T-helper 1 cell treated with Interleukin-12 subunit alpha and Interleukin-12 subunit beta and Interleukin-4 antibody, amounts not matched to agents 30 μg/mL and 1 μg/mL, for 36 hours (primary cell): ENCODE measurements around the gene JAKMIP1.

Source experiments
- H3K27ac Mint-ChIP-seq: one replicate; pipeline ENCODE4 v1.8.0; 2021; ENCODE audit warnings: mild to moderate bottlenecking, mixed read lengths
- H3K27me3 Mint-ChIP-seq: one replicate; pipeline ENCODE4 v1.8.0; 2021; ENCODE audit warnings: low read depth, mixed read lengths
- H3K36me3 Mint-ChIP-seq: one replicate; pipeline ENCODE4 v1.8.0; 2021; ENCODE audit warnings: low read depth, mixed read lengths
- H3K4me1 Mint-ChIP-seq: one replicate; pipeline ENCODE4 v1.8.0; 2021; ENCODE audit warnings: low read depth, mixed read lengths
- H3K4me3 Mint-ChIP-seq: one replicate; pipeline ENCODE4 v1.8.0; 2021; ENCODE audit warnings: mild to moderate bottlenecking, moderate library complexity, mixed read lengths
- H3K9me3 Mint-ChIP-seq: one replicate; pipeline ENCODE4 v1.8.0; 2021; ENCODE audit warnings: mixed read lengths

The JAKMIP1 gene

DNA sequence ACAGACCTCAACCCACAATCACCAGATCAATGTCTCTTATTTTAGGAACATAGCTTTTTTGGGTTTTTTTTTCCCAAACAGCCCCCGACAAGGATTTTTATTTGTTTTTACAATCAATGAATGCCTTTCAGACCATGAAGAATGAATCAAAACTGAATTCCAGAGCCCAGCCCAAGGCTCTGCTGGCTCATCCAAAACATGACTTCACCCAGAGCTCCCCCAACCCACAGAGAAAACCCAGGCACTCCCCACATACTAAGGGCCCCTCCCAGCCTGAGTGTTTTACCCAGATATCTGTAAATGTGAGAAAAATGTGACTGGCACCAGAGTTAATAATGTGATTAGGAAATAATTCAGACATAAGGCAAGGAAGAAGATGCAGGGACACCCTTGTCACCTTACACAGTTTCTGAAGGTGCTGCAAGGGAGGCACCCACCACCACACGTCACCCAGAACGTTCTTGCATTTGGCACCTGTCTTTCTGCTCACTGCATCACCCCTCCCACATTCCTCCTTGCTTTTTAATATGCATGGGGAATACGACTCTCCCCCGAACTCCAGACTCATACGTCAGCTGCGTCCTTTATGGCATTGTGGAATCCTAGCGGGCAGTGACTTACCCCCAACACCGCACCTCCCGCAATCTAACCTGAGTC lies 134.3 kb downstream of the JAKMIP1 start:
- Mint-ChIP-seq H3K27ac (no peak overlapping the region), H3K36me3 (peaks cover 31% of the 10 kb centered on the region), H3K27me3 (no peaks in the 10 kb centered on the region), H3K4me3 (no peak overlapping the region), H3K9me3 (peaks cover 4% of the 10 kb centered on the region), H3K4me1 (no peaks in the 10 kb centered on the region)

DNA sequence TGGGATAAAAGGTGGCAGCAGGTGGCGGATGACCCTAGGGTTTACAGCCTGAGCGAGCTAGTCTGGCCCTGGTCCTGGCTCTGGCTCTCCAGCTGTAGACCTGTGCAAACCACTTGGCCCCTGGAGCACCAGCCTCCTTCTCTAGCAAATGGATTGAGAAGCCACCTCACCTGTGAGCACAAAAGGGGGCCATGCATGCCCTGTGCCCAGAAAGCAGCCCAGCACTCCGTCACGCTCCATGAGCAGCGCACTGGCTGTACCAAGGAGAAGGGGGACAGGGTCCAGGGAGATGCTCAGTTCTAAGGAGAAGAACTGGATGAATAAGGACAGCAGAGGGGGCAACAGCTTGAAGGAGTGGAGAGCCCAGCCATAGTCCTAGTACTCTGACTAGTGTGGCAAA lies 135.2 kb downstream of the JAKMIP1 start:
- peaks cover 39% of the 10 kb centered on the region for H3K36me3 Mint-ChIP-seq
- no peaks in the 10 kb centered on the region for H3K27me3 Mint-ChIP-seq
- no peak overlapping the region for H3K4me3 Mint-ChIP-seq
- no peak overlapping the region for H3K27ac Mint-ChIP-seq
- H3K9me3 Mint-ChIP-seq = peaks cover 10% of the 10 kb centered on the region
- H3K4me1 Mint-ChIP-seq = no peaks in the 10 kb centered on the region

DNA sequence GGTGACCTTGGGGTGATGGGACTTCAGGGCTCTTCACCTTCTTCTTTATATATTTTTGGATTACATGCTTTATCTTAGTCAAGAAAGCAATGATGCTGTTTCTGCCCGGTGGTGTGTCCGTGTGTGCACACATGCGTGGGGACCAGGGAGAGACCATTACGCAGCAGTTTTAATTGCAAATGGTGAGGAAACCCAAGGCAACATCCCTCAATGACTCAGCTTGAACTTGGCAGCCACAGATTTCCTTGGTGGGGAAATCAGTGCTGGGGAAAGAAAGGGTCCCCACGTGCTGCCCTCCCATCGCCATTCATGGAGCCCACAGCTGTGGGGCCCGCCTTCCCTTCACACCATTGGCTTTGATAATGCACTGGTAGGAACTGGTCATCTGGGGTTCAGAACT lies 136.0 kb downstream of the JAKMIP1 start:
- Mint-ChIP-seq H3K27ac (no peak overlapping the region), H3K9me3 (peaks cover 14% of the 10 kb centered on the region), H3K4me3 (no peak overlapping the region), H3K4me1 (no peaks in the 10 kb centered on the region), H3K27me3 (no peaks in the 10 kb centered on the region), H3K36me3 (peaks cover 46% of the 10 kb centered on the region)

DNA sequence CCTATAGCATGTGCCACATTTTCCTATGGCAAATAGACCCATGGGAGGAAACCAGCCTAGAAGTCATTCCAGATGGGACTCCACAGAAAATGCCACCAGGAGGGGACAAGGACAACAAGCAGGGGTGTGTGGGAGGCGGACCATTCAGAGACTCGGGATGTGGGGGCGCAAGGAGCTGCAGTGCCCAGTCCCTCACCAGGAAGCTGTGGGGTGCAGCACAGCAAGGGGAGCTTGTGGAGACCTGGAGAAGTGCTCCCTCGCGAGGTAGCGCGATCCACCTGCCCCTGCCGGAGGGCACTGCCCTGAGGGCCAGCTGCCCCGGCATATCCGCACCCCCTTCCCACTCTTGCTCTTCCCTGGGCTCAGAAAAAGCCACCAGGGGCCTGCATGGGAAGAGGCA lies 136.7 kb downstream of the JAKMIP1 start:
- Mint-ChIP-seq H3K9me3 (peaks cover 21% of the 10 kb centered on the region), H3K36me3 (peaks cover 51% of the 10 kb centered on the region), H3K4me1 (no peaks in the 10 kb centered on the region), H3K4me3 (no peak overlapping the region), H3K27ac (no peak overlapping the region), H3K27me3 (no peaks in the 10 kb centered on the region)

DNA sequence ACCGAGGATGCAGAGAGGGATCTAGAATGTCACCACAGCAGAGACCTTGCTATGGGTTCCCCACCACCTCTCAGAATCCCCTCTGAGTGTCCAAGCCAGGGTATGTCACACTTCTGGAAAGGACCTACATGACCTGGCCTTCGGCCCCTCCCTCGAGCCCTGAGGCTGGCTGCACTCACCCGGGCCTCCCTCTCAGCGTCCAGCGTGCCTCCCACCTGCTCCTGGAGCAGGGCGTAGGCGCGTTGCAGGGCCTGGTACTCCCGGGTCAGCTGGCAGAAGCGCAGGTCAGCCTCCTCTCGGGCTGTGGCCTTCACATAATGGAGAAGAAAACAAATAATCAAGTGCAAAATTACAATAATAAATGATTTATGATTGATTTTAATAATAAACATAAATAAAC lies 138.2 kb downstream of the JAKMIP1 start:
- Mint-ChIP-seq H3K9me3 (peaks cover 27% of the 10 kb centered on the region), H3K27ac (no peak overlapping the region), H3K4me1 (no peaks in the 10 kb centered on the region), H3K27me3 (no peaks in the 10 kb centered on the region), H3K4me3 (no peak overlapping the region), H3K36me3 (peaks cover 60% of the 10 kb centered on the region)

DNA sequence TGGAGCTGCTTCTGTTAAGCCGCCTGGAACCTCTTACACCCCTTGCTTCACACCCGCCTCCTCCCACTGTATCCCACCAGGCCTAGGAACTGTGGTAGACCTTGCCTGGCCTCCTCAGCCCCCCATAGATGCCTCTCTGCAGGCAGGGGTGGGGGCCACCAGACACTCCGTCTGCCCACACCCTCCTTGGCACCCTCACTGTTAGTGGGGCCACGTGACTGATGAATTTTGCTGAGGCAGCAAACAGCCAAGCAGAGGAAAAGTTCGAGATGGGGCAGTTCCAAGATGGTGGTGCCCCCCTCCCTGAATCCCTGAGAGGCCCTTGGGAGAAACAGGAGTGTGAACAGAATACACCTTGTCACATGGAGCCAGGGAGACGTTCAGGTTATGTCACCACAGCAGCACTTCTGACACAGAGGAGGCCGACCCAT lies 141.0 kb downstream of the JAKMIP1 start:
- Mint-ChIP-seq H3K4me1 (no peaks in the 10 kb centered on the region), H3K9me3 (peaks cover 27% of the 10 kb centered on the region), H3K4me3 (no peak overlapping the region), H3K27me3 (no peaks in the 10 kb centered on the region), H3K36me3 (peaks cover 58% of the 10 kb centered on the region), H3K27ac (no peak overlapping the region)

DNA sequence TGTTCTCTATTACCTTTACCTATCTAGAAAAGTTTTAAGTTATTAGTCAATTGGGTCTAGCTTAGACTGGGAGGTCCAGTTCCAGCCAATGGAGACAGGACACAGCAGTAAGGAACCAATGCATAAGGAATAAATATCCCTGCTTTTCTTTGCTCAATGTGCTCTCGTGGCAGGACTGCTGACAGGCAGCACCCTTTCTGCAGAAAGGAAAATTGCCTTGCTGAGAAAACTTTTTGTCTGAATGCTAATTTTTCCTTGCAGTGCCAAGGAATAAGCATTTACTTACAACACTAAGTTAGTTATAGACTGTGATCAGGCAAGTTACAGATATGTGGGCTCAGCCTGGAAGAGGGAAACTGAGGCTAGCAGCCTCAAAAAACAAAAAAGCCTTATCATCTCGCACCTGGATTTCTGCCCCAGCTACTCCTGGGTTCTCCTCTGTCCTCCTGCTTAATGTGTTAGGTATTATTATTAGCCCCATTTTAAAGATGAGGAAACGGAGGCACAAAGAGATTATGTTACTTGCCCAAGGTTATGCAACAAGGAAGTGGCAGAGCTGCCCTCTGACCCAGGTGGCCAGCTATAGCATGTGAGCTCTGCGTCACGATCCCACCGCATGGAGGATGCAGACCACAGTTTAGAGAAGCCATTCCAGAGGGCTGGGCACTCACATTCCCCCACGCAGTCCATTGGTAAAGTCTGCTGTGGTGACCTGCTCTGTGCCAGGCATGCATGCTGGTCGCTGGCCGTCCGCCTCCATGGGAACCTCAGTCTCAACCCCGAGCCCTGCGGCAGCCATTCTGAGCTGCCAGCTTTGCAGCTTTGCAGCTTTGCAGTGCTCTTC lies 141.6 kb downstream of the JAKMIP1 start:
- Mint-ChIP-seq H3K9me3 (peaks cover 27% of the 10 kb centered on the region), H3K4me1 (no peaks in the 10 kb centered on the region), H3K27ac (no peak overlapping the region), H3K36me3 (peaks cover 61% of the 10 kb centered on the region), H3K4me3 (no peak overlapping the region), H3K27me3 (no peaks in the 10 kb centered on the region)

DNA sequence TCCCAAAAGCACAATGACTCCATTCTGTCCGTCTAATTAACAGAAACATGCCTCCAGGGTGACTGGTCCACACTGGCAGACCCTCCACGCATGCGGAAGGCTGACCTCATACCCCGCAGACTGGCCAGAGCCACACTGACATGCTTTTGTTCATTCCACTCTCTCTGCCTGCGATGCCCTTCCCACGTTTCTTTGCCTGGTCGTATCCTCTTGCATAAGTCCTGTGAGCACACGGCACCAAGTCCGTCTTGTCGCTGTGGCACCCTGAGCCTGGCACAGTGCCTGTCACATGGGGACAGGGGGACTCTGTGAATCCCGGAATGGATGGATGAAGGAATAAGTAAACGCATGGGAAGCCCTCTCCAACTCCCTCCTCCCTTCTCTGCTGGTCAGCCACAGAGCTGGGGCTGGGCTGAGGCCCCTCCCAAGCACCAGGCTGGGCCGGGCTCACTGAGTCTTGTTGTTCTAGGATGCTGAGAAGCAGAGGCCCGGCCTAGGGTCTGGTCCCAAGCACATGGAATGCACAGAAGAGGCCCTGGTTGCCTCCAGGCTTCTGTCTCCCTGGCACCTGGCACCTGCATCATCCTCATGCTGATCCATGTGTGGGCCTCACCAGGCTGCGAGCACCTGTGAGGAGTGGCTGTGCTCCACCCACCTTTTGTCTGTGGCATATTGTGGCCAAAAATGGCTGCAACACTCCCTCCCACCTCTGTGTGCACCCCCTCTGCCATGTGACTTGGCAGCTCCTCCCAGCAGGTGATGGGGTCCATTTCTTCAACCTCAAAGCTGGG lies 143.2 kb downstream of the JAKMIP1 start:
- peaks cover 27% of the 10 kb centered on the region for H3K9me3 Mint-ChIP-seq
- no peaks in the 10 kb centered on the region for H3K27me3 Mint-ChIP-seq
- H3K36me3 Mint-ChIP-seq = peaks cover 63% of the 10 kb centered on the region
- no peak overlapping the region for H3K4me3 Mint-ChIP-seq
- H3K27ac Mint-ChIP-seq = no peak overlapping the region
- no peaks in the 10 kb centered on the region for H3K4me1 Mint-ChIP-seq

DNA sequence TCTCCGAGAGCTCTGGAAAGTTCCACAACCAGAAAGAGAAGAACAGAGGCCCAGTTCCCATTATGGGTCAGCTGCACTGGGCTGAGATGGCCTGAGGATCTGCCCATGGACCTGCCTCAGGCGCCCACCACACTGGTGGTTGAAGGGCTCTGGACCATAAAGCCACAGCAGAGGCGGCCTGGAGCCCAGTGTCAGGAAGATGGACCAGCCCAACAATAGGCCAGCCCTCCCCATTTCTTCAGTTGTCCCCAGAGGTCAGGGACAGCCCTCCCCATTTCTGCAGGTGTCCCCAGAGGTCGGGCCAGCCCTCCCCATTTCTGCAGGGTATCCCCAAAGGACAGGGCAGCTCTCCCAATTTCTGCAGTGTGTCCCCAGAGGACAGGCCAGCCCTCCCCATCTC lies 144.9 kb downstream of the JAKMIP1 start:
- H3K9me3 Mint-ChIP-seq = peaks cover 20% of the 10 kb centered on the region
- no peaks in the 10 kb centered on the region for H3K27me3 Mint-ChIP-seq
- no peak overlapping the region for H3K4me3 Mint-ChIP-seq
- no peaks in the 10 kb centered on the region for H3K4me1 Mint-ChIP-seq
- H3K27ac Mint-ChIP-seq = no peak overlapping the region
- peaks cover 51% of the 10 kb centered on the region for H3K36me3 Mint-ChIP-seq

DNA sequence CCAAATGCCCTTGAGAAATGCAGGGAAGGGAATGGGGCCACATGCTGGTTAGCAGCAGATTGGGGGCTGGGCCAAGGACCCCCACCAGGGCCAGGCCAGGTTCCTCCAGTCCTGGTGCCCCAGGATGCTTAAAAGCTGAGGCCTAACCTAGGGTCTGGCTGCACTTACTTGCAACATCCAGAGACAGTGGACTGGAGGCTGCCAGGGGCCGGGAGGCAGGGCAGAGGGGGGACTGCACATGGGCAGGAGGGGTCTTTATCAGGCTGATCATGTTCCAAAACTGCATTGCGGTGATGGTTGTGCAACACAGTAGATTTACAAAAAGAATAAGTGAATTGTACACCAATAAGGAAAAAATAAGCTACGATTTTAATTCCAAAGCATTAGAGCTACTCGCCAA lies 145.3 kb downstream of the JAKMIP1 start:
- no peak overlapping the region for H3K27ac Mint-ChIP-seq
- no peaks in the 10 kb centered on the region for H3K4me1 Mint-ChIP-seq
- H3K36me3 Mint-ChIP-seq = peaks cover 48% of the 10 kb centered on the region
- H3K4me3 Mint-ChIP-seq = no peak overlapping the region
- no peaks in the 10 kb centered on the region for H3K27me3 Mint-ChIP-seq
- peaks cover 15% of the 10 kb centered on the region for H3K9me3 Mint-ChIP-seq

DNA sequence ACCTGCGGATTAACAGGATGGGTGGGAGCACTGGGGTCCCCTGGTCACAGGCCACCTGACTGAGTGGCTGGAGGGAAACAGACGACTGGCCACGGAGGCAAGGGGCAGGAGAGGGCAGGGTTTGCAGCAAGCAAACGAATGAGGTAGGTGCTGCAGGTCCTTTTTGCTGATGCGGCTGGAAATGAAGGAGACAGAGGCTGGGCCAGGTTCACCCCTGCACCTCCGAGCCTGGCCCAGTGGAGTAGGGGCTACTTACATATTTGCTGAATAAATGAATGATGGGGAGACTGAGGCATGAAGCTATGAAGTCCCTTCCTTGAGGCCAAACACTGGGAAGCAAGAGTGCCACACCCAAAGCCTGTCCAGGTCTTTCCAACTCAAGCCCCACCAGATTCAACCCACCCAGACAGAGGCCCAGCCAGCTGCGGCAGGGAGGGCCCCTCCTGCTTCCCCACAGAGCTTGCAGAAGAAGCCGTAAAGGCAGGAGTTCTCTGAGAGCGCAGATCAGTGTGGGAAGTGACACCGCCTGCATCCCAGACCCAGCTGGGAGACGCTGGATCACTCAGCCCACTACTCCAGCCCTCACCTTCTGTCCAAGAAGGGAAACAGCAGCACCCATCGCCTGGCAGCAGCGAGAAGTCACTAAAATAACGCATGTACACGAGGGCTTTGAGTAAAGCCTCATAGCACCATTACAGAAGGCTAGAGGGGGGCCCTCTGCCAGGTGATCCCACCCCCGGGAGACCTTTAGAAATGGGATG lies 146.0 kb downstream of the JAKMIP1 start:
- Mint-ChIP-seq H3K27me3 (no peaks in the 10 kb centered on the region), H3K4me1 (no peaks in the 10 kb centered on the region), H3K27ac (no peak overlapping the region), H3K9me3 (peaks cover 13% of the 10 kb centered on the region), H3K4me3 (no peak overlapping the region), H3K36me3 (peaks cover 47% of the 10 kb centered on the region)

DNA sequence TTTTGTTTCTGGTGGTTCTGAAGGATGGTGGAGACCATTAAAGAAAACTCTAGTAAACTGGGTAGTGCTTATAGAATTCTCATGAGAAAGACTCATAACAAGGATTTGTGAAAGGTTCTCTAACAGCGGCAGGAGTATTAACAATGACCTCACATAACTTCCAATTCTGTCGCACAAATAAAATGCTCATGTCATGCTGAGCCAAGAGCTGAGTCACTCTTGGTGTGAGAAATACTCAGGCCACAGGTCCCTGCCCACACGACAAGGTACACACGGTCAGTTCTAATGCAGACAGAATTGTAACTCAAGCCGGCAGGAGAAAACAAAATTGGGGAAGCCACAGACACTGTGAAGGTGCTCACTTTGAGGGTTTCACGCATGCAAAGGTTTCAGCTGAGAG lies 147.7 kb downstream of the JAKMIP1 start:
- Mint-ChIP-seq H3K27ac (no peak overlapping the region), H3K9me3 (no peaks in the 10 kb centered on the region), H3K4me1 (no peaks in the 10 kb centered on the region), H3K4me3 (no peak overlapping the region), H3K36me3 (peaks cover 32% of the 10 kb centered on the region), H3K27me3 (no peaks in the 10 kb centered on the region)

DNA sequence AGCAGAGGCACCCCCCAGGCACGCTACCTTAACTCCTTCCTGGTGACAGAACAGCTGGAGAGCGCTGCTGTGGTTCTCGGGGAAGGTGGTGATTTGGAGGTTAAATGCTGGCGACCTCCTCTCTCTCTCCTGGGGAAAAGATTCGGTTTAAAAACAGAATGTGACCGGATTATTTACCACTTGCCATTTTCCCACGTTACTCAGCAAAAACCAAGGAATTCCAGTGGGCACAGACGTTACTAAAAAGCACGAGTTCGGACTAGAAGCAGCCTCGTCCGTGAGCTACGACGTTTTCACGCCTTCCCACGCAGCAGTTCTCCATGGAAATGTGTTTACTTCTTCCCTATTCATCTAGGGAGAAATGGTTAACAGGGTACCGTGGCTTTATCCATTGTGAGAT lies 149.8 kb downstream of the JAKMIP1 start:
- Mint-ChIP-seq H3K4me1 (no peaks in the 10 kb centered on the region), H3K36me3 (peaks cover 26% of the 10 kb centered on the region), H3K9me3 (no peaks in the 10 kb centered on the region), H3K4me3 (no peak overlapping the region), H3K27ac (no peak overlapping the region), H3K27me3 (no peaks in the 10 kb centered on the region)

DNA sequence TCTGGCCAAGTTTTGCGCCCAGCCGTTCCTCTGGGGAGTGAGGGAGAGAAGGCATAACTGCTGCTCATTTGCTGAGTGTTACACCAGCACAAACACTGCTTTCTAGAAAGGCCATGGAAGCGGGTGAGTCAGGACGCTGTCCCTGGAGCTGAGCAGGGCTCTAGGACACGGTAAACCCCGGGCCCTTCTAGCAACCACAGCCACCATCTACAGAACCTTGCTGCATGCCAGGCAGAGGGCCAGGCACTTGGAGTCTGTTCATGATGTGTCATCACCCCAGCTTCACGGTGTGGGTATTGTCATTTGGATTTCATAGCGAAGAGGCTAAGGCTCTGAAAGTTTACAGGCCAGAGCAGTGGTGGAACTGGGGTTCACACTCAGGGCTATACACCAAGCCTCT lies 150.4 kb downstream of the JAKMIP1 start:
- H3K4me3 Mint-ChIP-seq = no peak overlapping the region
- H3K27me3 Mint-ChIP-seq = no peaks in the 10 kb centered on the region
- H3K4me1 Mint-ChIP-seq = no peaks in the 10 kb centered on the region
- no peaks in the 10 kb centered on the region for H3K9me3 Mint-ChIP-seq
- H3K27ac Mint-ChIP-seq = no peak overlapping the region
- H3K36me3 Mint-ChIP-seq = peaks cover 26% of the 10 kb centered on the region
